Stimulated activated CD4-positive, alpha-beta T cell treated with anti-CD3 and anti-CD28 coated beads, Interleukin-12 subunit alpha, Interleukin-12 subunit beta, amount 100 ng/mL, for 48 hours (primary cell): ENCODE measurements around the gene KAT6B.

Experiments used
- DNase-seq, 3 donors: peaks; one replicate each; pipeline ENCODE4 v3.0.0-alpha.2; 2020; ENCODE audit warnings: low read depth in 2 of 3, low spot score in 1 of 3

The KAT6B gene

DNA sequence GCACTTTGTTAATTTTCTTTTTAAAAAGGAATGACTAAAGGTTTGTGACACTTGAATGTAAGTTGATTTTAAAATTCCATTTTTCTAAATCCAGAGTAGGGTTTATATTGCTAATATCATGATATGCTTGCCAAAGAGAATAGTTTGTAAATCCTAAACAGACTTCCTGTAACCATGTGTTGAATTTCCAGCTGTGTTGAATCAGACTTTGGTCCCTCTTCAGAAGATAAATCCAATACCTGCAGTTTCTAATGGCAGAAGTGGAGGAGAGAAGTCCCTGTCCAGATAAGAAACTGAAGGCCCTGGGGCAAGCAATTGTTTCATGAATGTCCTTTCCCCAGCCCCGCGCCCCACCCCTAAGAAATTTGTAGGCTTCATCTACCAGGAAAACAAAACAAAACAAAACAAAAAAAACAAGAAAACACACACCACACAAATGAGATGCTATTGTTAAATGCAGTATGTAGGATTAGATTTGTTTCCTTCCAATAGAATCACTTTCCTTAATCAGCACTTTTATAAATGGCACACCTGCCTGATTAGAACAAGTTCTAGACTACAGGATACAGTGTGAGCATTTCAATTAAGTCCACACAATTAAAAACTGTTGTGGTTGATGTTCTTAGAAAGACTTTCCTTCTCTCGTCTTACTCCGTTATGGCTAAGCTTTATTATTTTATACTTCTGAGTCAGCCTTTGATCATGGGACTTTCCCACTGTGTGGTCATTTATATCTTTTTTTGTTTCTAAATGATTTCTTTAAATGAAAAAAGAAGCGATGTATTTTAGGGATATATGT, 122.8 kb downstream of the KAT6B start:
- no peak for DNase-seq

DNA sequence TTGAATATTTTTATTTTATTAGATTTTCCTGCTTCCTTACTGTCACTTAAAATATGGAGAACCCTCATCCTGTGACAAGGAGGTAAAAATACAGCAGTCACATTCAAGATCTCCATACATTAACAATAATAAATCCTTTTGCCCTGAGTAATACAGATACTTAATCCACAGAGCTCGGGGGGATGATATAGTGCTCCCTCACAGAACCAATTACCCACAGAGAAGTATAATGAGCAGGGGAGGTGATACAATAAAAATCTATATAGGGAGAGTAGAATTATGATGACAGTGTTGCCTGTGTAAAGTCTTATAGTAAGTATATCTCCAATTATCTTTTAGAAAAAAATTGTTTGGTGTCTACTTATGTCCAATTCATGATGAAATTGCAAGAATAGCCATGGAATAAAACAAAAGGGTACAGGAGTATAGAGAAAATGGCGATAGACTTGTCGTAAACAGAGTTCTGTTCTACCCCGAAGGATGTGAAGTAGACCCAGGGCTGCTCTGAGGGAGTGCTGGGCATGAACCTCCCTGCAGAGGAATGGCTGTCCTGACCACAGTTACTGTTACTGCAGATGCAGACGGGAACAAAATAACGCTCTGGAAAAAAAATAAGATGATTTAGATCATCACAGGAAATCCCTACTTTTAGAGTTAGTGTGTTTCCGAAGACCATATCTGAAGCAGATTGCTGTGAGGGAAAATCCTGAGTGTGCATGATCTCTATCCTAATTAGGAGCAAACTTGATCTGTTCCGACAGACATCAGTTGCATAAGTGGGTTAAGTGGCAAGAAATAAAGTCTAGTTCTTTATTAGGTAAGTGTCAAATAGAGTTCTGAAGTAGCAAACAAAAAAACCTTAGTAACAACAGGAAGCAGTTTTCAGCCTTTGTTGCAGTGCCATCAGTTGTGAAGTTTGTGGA, 123.7 kb downstream of the KAT6B start:
- no peak for DNase-seq

DNA sequence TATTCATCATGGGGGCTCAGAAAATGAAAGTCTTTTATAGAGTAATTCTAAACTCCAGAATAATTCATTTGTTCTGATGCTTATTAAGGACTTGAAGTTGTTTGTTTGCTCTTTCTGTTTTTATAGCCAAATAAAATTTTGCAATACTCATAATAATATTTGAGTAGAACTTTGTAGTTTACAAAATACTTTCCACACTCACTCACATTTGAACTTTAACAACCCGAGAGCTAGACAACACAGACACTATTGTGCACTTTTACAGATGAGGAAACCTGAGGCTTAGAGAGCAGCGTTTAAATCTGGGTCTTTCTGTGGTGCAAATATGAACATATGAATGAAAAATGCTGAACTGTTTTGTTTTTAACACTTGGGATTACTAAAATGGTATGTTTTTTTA, 126.8 kb downstream of the KAT6B start:
- no peak for DNase-seq

DNA sequence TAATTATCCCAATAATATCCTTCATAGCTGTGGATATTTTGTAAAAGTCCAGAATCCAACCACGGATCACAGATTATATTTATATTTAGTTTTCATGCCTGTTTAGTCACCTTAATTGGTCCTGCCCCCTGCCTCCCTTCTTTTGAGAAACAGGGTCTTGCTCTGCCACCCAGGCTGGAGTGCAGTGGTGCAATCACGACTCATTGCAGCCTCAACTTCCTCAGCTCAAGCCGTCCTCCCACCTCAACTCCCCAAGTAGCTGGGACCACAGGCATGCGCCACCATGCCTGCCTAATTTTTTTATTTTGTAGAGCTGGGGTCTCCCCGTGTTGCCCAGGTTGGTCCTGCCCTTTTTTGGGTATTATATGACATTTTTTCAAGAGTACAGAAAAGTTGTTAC, 129.4 kb downstream of the KAT6B start:
- DNase-seq, result no peak

DNA sequence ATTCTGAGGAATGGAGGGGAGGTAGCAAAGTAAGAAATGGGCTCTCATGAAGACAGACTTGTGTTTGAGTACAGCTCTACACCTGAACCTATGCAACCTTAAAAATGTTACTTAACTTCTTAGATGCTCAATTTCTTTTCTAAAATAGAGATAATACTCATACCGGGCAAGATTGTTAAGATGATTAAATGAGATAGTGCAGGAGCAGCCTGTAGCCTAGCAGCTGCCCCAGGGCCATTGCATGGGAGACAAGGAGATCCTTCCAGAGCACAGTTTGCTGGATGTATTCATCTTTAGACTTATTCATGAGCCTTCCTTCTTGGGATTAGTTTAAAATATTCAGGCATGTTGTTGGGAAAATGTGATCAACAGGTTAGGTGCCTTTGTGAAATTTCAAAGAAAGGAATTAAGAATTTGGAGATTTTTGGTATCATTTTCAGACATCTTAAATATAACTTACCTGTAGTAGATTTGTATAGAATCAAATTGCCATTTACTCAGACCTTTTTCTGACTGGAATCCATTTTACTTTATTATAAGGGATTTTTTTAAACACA, 130.2 kb downstream of the KAT6B start:
- no peak for DNase-seq

DNA sequence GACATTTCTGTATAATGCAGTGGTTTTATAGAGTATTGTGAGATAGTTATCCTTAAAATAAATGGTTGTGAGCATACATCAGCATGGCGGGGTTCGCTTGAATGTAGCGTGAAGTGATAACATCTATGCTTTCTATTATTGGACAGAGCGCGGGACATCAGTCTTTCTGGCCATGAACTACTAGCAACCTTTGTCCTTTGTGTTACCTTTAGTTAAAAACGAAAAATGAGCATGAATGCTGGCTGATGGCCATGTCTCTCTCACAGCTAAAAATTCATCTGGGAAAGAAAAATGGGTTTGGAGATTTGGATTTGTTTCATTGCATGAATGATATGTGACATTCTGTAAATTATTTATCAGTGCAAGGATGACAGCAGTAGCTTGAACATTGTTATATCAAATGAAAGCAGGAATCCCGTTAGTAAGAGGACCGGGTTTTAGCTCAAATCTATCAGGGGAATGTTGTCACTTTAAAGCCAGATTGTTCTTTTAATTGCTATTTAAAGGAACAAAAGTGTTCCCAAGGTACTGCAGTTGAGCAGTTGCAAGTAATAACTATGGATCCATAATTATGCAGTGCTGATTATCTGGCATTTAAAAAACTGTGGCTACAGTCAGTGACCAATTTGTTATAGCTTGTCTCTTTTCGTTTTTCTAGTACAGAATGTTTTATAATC, 131.0 kb downstream of the KAT6B start:
- DNase-seq, result no peak

DNA sequence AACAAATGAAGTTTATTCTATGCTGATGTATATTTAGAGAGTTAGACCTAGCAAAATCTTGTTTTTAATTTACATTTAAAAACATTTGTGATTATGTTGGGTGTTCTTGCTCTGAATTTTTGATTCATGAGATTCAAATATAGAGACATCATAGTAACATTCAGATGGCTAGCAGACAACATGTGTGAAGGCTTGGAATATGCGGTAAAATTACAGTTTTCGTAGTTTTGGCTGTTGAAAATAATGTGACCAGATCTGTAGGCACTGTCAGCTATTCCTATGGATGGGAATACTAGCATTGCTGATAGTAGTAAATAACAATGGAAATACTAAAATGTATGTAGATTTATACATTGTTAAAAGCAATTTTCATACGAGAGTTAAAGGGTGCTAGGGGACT, 131.9 kb downstream of the KAT6B start:
- DNase-seq, result no peak

DNA sequence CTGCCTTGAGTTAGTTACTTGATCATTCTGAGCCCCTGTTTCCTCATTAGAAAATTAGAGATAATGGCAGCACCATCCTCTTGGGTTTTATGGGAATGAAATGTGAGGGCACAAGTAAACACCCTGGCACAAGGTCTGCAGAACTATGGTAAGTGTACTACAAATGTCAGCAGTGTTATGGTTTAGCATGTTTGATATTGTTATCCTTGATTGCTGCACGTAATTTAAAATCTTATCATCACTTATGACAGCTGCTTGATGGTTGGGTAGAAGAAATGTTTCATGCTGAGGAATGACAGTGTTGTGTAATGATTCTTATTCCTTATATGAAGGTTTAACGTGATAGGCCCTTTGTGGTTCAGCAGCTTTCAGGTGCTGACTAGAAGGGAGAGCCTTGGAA, 134.3 kb downstream of the KAT6B start:
- DNase-seq, result no peak

DNA sequence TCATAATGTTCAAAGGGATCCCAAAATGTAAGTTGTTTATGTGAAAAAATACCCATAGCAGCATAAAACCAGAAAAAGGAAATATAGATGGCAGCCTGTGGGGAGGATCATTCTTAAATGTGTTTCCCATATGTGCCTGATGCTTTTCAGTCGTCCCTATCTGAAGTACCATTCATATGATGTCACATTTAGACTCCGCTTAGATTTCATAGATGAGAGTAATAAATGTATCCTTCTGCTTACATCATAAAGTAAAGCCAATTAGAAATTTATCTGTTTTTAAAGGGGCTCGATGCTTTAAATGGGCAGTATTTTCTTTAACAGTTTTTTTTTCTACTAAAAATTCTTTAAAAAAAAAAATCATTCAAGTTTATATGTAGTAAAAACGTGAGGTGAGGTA, 136.1 kb downstream of the KAT6B start:
- no peak for DNase-seq

DNA sequence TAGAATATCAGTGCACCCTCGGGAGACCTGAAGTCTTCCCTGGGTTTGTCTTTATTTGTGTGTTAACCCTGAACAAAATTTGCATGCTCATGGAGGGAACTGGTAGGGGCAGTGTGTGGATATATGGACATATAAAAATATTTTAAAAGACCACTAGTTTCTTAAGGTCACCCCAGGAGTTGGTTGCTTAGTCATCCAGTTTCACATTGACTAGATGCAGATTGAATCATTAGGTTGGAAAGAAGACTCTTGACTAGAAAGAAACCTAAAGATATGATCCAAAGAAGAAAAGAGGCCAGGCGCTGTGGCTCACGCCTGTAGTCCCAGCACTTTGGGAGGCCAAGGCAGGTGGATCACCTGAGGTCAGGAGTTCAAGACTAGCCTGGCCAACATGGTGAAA, 137.1 kb downstream of the KAT6B start:
- DNase-seq, result no peak

DNA sequence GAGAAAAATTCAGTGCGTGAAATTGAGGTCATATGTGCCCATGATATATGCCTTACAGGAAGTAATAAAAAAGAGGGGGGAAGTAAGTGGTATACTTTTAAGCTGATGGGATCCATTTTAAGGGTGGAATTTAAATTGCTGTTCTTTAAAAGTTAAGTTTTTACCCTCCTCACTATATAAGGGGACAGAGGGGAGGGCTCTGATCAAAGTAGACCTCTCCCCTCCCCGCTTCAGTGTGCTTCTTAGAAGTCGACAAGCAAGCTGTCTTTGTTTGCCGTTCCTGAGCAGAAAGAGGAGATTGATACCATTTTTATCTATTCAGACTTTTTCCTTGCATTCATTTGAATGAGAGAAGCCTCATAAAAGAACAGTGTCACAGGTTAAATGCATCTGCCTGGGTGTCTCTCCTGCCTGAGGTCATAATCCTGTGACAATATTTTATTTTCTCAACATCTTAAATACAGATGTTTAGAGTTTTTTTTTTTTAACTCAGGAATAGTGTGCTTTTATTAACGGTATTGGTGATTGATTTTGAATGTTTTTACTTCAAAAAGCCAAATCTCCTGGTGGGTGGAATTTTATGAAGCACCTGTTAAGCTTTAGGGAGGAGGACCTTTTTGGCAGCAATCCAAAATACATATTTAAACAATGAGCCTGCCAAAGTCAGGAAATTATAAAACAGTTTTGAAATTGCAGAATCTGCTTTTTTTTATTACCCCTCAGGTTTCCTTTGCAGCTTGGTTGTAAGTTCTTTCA, 141.7 kb downstream of the KAT6B start:
- DNase-seq, result no peak

DNA sequence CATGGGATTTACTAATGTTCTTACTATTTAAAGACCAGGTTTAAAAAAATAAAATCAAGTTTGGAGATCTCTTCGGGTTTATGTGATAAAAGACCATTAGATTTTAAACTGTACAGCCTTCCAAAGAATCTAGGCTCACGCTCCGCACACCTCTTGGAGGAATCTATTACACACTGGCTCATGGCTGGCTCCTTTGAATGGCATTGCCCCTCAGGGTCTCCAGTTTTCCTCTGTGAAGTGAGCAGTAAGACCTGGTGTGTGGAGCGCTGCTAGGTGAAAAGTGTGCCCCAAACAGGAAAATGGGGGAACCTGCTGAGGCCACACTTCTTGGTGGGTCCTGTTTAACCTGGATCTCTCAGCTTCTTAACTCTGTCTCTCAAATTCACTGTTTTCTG, 142.3 kb downstream of the KAT6B start:
- DNase-seq, result no peak

DNA sequence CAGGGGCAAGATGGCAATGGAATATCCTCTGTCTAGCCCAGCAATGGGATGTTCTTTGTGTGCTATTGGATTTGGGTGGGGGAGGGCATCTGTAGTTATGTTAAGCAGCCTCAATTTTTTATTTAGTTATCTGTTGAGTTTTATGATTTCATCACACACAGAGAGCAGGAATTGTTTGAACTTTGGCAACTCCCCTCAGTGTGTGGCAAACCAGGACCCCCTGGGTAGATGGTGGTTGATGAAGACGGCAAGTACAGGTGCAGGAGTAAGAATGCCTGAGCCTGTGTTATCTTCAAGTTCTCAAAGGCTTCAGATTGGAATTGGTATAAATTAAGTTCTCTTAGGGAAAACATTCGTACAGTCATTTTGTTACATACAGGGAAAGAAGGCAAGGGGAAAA, 142.7 kb downstream of the KAT6B start:
- no peak for DNase-seq

DNA sequence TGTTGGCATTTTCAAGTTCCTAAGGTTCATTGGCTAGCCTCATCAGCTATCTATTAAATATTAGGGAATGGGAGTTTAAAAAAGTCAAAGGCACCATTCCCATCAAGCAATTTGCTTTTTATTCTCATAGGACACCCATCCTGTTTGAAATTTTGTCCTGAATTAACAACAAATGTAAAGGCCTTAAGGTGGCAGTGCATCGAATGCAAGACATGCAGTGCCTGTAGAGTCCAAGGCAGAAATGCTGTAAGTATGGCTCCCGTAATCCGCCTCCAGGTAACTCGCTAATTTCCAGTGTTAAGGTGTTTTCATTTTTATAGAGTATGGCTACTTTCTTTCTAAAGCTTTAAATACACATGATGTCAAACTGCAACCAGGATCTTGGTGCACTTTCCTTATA, 143.1 kb downstream of the KAT6B start:
- DNase-seq, result no peak

DNA sequence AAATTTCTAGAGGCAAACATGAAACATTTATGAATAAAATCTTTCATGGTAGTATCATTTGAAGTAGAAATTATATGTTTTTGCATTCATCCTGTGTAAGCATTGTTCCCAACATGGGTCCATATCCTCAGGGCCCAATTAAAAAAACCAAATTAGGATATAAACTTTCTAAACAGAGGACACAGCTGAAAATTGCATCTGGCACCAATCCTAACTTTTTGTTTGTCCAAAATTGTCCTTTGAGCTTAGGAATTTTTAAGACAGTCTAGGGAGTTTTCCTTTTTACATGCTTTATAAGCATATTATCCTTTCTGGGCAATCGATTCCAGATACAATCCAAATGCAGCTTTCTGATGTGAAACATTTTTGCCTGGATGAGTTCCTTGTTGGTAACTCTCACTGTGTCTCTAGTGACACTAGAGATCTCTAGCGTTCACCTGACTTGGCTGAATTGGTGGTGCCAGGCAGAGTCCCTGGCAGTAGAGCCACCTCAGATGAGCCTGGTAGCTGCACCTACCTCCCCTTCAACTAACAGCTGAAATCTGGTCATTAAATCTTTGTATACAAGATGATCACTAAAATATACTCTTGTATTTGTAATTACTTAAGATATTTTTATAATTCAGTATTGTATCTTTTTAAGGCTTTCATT, 147.5 kb downstream of the KAT6B start:
- DNase-seq, result no peak

DNA sequence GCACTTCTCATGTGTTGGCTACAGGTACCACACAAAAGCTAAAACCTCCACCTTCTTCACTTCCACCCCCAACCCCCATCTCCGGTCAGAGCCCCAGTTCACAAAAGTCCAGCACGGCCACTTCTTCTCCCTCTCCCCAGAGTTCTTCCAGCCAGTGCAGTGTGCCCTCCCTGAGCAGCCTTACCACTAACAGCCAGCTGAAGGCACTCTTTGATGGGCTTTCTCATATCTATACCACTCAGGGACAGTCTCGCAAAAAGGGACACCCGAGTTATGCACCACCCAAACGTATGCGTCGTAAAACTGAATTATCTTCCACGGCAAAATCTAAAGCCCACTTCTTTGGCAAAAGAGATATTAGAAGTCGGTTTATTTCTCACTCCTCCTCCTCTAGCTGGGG, 149.4 kb downstream of the KAT6B start:
- DNase-seq, result no peak

DNA sequence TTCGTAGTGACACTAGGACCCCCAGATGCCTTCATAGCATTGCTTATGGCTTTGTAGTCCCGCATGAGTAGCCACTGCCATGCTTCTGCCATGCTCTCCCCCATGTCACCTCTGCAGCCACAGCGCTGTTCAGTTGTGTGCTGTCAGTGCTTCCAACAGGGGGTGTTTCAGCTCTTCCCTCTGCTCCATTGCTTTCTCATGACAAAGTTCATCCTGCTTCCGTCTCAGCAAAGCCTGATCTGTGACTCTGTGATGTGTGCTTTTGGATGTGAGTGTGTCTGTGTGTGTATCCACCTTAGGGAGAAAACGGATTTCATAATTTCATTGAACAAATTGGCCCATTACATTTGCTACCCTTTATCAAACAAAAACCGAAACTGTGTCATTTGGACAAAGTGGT, 150.2 kb downstream of the KAT6B start:
- no peak for DNase-seq

DNA sequence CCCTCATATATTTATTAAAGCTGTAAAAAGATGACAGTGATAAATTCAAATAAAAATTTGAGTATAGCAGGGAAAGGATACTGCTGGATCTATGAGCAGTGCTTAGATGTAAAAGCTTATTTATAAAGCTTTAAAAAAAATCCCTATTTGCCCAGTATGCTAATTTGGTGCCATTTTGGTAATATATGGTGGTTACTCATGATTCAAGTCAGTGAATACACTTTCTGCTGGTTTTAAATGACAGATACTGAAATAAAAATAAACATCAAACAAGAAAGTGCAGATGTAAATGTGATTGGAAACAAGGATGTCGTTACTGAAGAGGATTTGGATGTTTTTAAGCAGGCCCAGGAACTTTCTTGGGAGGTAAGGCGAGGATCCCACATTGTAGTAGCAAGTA, 150.7 kb downstream of the KAT6B start:
- no peak for DNase-seq

DNA sequence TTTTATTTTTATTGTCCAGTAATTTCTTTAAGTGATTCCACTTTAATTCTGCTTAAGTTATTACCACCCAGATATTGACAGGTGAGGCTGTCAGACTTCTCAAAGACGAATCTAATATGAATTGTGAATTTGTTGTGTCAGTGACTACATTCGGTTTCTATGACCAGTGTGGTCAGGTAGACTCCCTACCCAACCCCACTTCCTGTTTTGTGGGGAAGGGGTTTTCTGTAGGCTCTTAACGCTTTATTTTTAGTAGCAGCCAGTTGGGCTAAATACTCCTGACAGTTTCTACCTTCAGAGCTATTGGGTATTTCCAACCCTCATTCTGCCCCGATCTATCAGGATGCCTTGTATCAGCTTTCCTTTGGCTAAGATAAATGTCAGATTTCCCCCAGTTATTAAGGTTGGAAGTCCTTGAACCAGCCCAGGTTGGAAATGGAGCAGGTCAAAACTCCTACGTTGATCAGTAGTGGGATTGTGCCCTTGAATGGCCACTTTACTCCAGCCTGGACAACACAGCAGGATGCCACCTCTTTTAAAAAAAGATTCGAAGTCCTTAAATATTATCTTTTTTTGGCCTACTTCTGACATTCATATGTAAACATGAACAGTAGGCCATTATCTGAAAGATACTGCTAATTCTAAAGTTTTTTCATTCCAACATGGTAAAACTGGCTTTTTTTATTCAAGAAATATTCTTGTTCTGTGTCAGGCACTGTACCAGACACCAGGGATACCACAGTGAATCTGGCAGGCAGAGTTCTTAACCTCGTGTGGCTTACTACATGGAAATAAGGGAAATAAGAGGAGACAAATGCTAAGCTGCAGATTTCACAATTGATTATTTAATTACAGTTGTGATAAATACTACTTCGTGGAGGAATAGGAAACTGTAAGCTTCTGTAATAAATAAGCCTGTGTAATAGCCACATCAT, 151.8 kb downstream of the KAT6B start:
- peak in 1 of 3 donors; percentile 33 for DNase-seq
